ENCODE data around the gene PKP2. TPM values are rescaled to one million over a fixed set of nuclear protein-coding genes. Genes with fewer than 3 reads are reported as not detected.
"Not testable (repeated sequence)": the region's sequence is repeated elsewhere in the genome, so short reads cannot be mapped to it uniquely, and the experiment has no call there.

The PKP2 gene
- total RNA-seq, 6 experiments from 2014 or later: 17.2 to 54.7 (median 23.8) TPM

DNA sequence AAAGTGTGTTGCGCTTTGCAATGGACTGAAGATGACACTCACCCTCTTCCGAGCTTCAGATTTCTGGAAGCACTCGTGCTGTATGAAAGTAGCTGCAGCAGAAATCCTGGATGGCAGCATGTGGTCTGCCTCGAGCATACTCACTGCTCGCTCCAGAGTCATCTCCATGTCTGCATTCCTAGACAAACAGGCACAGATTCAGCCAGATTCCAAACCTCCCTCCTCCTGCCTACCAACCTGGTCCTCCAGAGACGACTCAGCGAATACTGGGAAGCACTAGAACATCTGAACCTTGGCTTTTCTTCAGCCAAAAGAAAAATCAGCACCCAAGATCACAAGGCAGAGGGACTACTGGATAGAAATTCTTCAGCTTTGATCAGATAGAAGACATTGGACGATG, 27.7 kb downstream of the PKP2 start:
- H3K4me1 ChIP-seq: peaks cover 0 to 6% (median 3%) of the 10 kb centered on the region in 4 donors
- ATAC-seq: no peak
- H3K9me3 ChIP-seq: no peaks in the 10 kb centered on the region
- TF ChIP-seq CTCF (IDR thresholded peaks at IDR 0.05): no peak
- TF ChIP-seq POLR2A (IDR thresholded peaks at IDR 0.05): no peak
- no peaks in the 10 kb centered on the region for H3K27me3 ChIP-seq
- 87% methylated on average over 8 of the region's 8 CpGs for WGBS (ENCODE audit: insufficient coverage, low coverage, low lambda C conversion rate, missing lambda C conversion rate)
- intact Hi-C loops (cut with DNase I): no loop called here
- H3K27ac ChIP-seq: no peak overlapping the region
- H3K4me3 ChIP-seq: no peak overlapping the region
- no peak for DNase-seq
- no peaks in the 10 kb centered on the region for H3K36me3 ChIP-seq

DNA sequence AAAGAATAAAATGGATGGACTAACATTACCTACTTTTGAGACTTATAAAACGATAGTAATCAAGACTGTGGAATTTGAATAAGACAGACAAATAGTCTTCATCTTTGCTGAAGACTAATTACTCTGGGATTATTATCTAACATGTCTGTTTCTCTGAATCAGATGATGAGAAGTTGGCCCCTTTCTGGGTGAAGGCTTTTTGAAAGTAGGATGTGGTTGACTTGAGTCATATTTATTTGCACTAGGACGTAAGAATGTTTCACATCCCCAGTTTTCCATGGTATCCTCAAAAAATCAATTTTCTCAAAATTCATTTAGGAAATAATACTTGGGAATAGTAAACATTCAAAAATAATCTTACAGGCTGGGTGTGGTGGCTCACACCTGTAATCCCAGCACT, 31.8 kb downstream of the PKP2 start:
- intact Hi-C loops (cut with DNase I): no loop called here
- H3K4me3 ChIP-seq: no peak overlapping the region
- no peaks in the 10 kb centered on the region for H3K27me3 ChIP-seq
- no peaks in the 10 kb centered on the region for H3K36me3 ChIP-seq
- 31% methylated on average over 2 of the region's 2 CpGs for WGBS (ENCODE audit: insufficient coverage, low coverage, low lambda C conversion rate, missing lambda C conversion rate)
- peaks cover 0 to 17% (median 5%) of the 10 kb centered on the region in 4 donors for H3K4me1 ChIP-seq
- TF ChIP-seq POLR2A (IDR thresholded peaks at IDR 0.05) (no peak), CTCF (IDR thresholded peaks at IDR 0.05) (no peak)
- ATAC-seq (no peak), DNase-seq (no peak)
- no peaks in the 10 kb centered on the region for H3K9me3 ChIP-seq
- H3K27ac ChIP-seq: no peak overlapping the region

- TF ChIP-seq POLR2A (IDR thresholded peaks at IDR 0.05) (no peak), CTCF (IDR thresholded peaks at IDR 0.05) (no peak)
- no peaks in the 10 kb centered on the region for H3K9me3 ChIP-seq
- peak overlapping the region in 1 of 3 donors; percentile 61 for H3K27ac ChIP-seq
- H3K4me1 ChIP-seq: peaks cover 0 to 21% (median 5%) of the 10 kb centered on the region in 4 donors
- no peaks in the 10 kb centered on the region for H3K36me3 ChIP-seq
- 31% methylated on average over 7 of the region's 7 CpGs for WGBS (ENCODE audit: insufficient coverage, low coverage, low lambda C conversion rate, missing lambda C conversion rate)
- intact Hi-C loops (cut with DNase I): no loop called here
- DNase-seq (peak in 1 of 3 donors; percentile 75), ATAC-seq (peak; percentile 76 to 86 (median 84))
- no peaks in the 10 kb centered on the region for H3K27me3 ChIP-seq
- H3K4me3 ChIP-seq: no peak overlapping the region
These were observed 33.4 kb downstream of the PKP2 start for GRCh38 chr12:32863128-32863527.

- H3K9me3 ChIP-seq; ATAC-seq; H3K4me3 ChIP-seq; DNase-seq; H3K36me3 ChIP-seq; H3K27ac ChIP-seq; H3K27me3 ChIP-seq; intact Hi-C loops (cut with DNase I): not testable (repeated sequence)
- WGBS (ENCODE audit: insufficient coverage, low coverage, low lambda C conversion rate, missing lambda C conversion rate): no CpG with 5 or more reads among the region's 2 CpGs
- peaks cover 0 to 23% (median 5%) of the 10 kb centered on the region in 4 donors for H3K4me1 ChIP-seq
These were observed 34.9 kb downstream of the PKP2 start for GRCh38 chr12:32861658-32862057.

GRCh38 chr12:32860192-32860591, 36.4 kb downstream of the PKP2 start:
- Histone ChIP-seq H3K27me3 (no peaks in the 10 kb centered on the region), H3K9me3 (no peaks in the 10 kb centered on the region), H3K4me1 (peaks cover 0 to 18% (median 5%) of the 10 kb centered on the region in 4 donors), H3K36me3 (no peaks in the 10 kb centered on the region), H3K27ac (no peak overlapping the region), H3K4me3 (no peak overlapping the region)
- ATAC-seq: no peak
- no peak for TF ChIP-seq POLR2A (IDR thresholded peaks at IDR 0.05)
- no peak for DNase-seq
- intact Hi-C loops (cut with DNase I): no loop called here

DNA sequence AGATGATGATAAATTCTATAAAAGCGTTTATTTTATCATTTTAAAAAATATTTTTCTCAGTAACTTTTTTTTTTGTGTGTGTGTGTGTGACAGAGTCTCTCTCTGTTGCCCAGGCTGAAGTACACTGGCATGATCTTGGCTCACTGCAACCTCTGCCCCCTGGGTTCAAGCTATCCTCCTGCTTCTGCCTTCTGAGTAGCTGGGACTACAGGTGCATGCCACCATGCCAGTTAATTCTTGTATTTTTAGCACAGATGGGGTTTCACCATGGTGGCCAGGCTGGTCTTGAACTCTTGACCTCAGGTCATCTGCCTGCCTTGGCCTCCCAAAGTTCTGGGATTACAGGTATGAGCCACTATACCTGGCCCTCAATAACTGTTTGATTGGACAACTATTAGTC, 37.2 kb downstream of the PKP2 start:
- H3K4me3 ChIP-seq: no peak overlapping the region
- intact Hi-C loops (cut with DNase I): no loop called here
- ATAC-seq (no peak), DNase-seq (no peak)
- no peaks in the 10 kb centered on the region for H3K27me3 ChIP-seq
- no peak for TF ChIP-seq CTCF (IDR thresholded peaks at IDR 0.05)
- no peak for TF ChIP-seq POLR2A (IDR thresholded peaks at IDR 0.05)
- no peaks in the 10 kb centered on the region for H3K9me3 ChIP-seq
- H3K36me3 ChIP-seq: no peaks in the 10 kb centered on the region
- no peak overlapping the region for H3K27ac ChIP-seq
- 75% methylated on average over 1 of the region's 1 CpG for WGBS (ENCODE audit: insufficient coverage, low coverage, low lambda C conversion rate, missing lambda C conversion rate)
- peaks cover 0 to 18% (median 3%) of the 10 kb centered on the region in 4 donors for H3K4me1 ChIP-seq
